Type B pancreatic cell (in vitro differentiated cells): Measurements from ENCODE around the gene CEACAM19. TPM values are rescaled to one million over a fixed set of nuclear protein-coding genes. Genes with fewer than 3 reads are reported as not detected.

Experiments
- DNase-seq: peaks from one replicate; pipeline ENCODE4 v3.0.0; 2021; ENCODE audit warnings: mixed read lengths; ENCODE audit not compliant: unreplicated experiment; ENCODE audit errors: extremely low spot score
- H3K27ac Mint-ChIP-seq: 2 replicates; pipeline ENCODE4 v1.8.0; 2021; ENCODE audit warnings: mild to moderate bottlenecking, mixed read lengths
- H3K27me3 Mint-ChIP-seq: 2 replicates; pipeline ENCODE4 v1.8.0; 2021; ENCODE audit warnings: mixed read lengths
- H3K36me3 Mint-ChIP-seq: 2 replicates; pipeline ENCODE4 v1.8.0; 2021; ENCODE audit warnings: mixed read lengths
- H3K4me1 Mint-ChIP-seq: one replicate; pipeline ENCODE4 v1.8.0; 2021; ENCODE audit warnings: mixed read lengths; ENCODE audit not compliant: unreplicated experiment
- H3K4me3 Mint-ChIP-seq: 2 replicates; pipeline ENCODE4 v1.8.0; 2021; ENCODE audit warnings: mild to moderate bottlenecking, mixed read lengths
- H3K9me3 Mint-ChIP-seq: 2 replicates; pipeline ENCODE4 v1.8.0; 2021; ENCODE audit warnings: mixed read lengths
- microRNA-seq: library from miRNA; unstranded; fragments of <30 nt; microRNA quantifications from one replicate; pipeline ENCODE4, GENCODE V29; 2020
- total RNA-seq: library from RNA; stranded (reverse); gene quantifications from 2 replicates; pipeline ENCODE4 v1.2.1, GENCODE V29; 2021; ENCODE audit warnings: low replicate concordance
- TF ChIP-seq, protein P1 (sequence below): fragments of 200-600 bp; sonication (generic); conservative IDR thresholded peaks from 2 replicates; pipeline ENCODE4 v1.5.0; 2021; ENCODE audit warnings: antibody characterized with exemption, mild to moderate bottlenecking

The CEACAM19 gene
- total RNA-seq, 1 donor from 2014 or later, result 6.3 TPM

DNA sequence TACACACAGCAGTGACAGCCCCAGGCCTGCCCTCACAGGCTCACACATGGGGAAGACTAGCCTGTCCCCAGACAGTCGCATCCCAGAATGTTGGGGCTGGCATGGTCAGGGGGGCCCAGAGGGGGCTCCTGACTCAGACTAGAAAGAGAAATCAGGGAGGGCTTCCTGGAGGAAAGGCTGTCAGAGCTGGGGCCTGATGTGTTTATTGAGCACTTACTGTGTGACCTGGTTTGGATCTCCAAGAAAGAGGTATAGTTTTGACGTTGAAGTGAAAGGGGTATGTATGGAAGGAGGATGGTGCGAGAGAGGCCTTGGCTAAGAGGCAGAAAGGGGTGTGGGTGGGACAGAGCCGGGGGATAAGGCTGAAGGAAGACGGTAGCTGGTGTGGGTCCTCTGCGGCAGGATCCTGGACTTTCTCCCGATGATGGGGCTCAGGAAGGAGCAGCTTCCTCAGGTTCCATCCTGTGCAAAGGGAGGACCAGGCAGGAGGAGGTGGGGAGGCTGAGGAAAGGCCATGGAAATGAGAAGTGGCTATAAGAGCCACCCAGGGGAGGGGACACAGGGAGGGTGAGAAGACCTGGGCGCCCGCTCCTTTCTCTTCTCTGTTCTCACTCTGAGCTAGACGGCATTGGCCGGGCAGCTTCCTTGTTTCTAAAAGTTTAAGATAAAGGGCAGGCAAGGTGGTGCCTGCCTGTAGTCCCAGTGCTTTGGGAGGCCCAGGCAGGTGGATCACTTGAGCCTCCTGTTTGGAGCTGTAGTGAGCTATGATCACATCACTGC, 61.1 kb downstream of the CEACAM19 start:
- no peaks in the 10 kb centered on the region for H3K36me3 Mint-ChIP-seq
- no peaks in the 10 kb centered on the region for H3K4me1 Mint-ChIP-seq
- H3K9me3 Mint-ChIP-seq, result no peaks in the 10 kb centered on the region
- TF ChIP-seq, protein P1, sequence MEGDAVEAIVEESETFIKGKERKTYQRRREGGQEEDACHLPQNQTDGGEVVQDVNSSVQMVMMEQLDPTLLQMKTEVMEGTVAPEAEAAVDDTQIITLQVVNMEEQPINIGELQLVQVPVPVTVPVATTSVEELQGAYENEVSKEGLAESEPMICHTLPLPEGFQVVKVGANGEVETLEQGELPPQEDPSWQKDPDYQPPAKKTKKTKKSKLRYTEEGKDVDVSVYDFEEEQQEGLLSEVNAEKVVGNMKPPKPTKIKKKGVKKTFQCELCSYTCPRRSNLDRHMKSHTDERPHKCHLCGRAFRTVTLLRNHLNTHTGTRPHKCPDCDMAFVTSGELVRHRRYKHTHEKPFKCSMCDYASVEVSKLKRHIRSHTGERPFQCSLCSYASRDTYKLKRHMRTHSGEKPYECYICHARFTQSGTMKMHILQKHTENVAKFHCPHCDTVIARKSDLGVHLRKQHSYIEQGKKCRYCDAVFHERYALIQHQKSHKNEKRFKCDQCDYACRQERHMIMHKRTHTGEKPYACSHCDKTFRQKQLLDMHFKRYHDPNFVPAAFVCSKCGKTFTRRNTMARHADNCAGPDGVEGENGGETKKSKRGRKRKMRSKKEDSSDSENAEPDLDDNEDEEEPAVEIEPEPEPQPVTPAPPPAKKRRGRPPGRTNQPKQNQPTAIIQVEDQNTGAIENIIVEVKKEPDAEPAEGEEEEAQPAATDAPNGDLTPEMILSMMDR, result no peak
- no peak for DNase-seq
- H3K27ac Mint-ChIP-seq, result no peak overlapping the region
- no peaks in the 10 kb centered on the region for H3K27me3 Mint-ChIP-seq
- no peak overlapping the region for H3K4me3 Mint-ChIP-seq

Small RNAs within 50 kb of the gene (microRNA-seq; reads per million reads assigned to microRNA genes)
- not detected for gene MIR4531

Other genes starting within 250 kb of the CEACAM19 start
- 12.0 and 20.4 TPM in 2 replicates for gene ZNF229, start 223.0 kb upstream of the CEACAM19 start, total RNA-seq
- gene ZNF180, start 171.0 kb upstream of the CEACAM19 start, total RNA-seq, result 11.3 and 12.4 TPM in 2 replicates
- 2.3 TPM in 1 of 2 replicates, not detected in the other for gene CEACAM20, start 141.8 kb upstream of the CEACAM19 start, total RNA-seq
- gene IGSF23, start 57.9 kb upstream of the CEACAM19 start, total RNA-seq, result 0.93 TPM in 1 of 2 replicates, not detected in the other
- 29.7 and 38.6 TPM in 2 replicates for gene PVR, start 27.6 kb upstream of the CEACAM19 start, total RNA-seq
- not detected in 2 replicates for gene CEACAM16, start 27.7 kb downstream of the CEACAM19 start, total RNA-seq
- 18.9 and 41.2 TPM in 2 replicates for gene BCL3, start 77.2 kb downstream of the CEACAM19 start, total RNA-seq
- gene CBLC, start 106.4 kb downstream of the CEACAM19 start, total RNA-seq, result 13.9 and 37.7 TPM in 2 replicates
- 105 and 124 TPM in 2 replicates for gene BCAM, start 137.6 kb downstream of the CEACAM19 start, total RNA-seq
- gene NECTIN2, start 174.8 kb downstream of the CEACAM19 start, total RNA-seq, result 123 and 203 TPM in 2 replicates
- 75.1 and 77.8 TPM in 2 replicates for gene TOMM40, start 219.8 kb downstream of the CEACAM19 start, total RNA-seq
- 168 and 209 TPM in 2 replicates for gene APOE, start 234.3 kb downstream of the CEACAM19 start, total RNA-seq
- 76.3 and 145 TPM in 2 replicates for gene APOC1, start 243.1 kb downstream of the CEACAM19 start, total RNA-seq